NCI-H2196 (cell line): ENCODE results near the gene SERAC1.
A peak's percentile ranks its signal among the peaks of the same experiment; 100 is the strongest.
"Not testable (repeated sequence)": the region's sequence is repeated elsewhere in the genome, so short reads cannot be mapped to it uniquely, and the experiment has no call there.

ENCODE experiments used
- DNase-seq: peaks from one replicate; lab custom pipeline; 2025; ENCODE audit not compliant: unreplicated experiment; lab: John Stamatoyannopoulos, UW

The SERAC1 gene

DNA sequence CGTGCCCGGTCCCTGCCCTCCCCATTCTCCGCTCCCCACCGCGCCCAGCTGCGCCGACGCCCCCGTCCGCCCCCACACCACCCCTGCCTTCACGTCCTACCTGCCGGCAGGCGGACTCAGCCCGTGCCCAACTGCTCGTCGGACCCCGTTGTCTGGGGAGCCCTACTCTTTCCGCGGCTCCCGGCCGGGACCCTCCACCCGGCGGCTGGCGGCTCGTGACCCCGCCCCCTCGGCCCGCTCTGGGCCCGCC lies at the start of gene SERAC1:
TSS of gene SERAC1 (minus strand) at position 223 of the 250 bp plus-strand sequence. CDS start 9,899 bp downstream, outside the sequence.
- DNase-seq: no peak

DNA sequence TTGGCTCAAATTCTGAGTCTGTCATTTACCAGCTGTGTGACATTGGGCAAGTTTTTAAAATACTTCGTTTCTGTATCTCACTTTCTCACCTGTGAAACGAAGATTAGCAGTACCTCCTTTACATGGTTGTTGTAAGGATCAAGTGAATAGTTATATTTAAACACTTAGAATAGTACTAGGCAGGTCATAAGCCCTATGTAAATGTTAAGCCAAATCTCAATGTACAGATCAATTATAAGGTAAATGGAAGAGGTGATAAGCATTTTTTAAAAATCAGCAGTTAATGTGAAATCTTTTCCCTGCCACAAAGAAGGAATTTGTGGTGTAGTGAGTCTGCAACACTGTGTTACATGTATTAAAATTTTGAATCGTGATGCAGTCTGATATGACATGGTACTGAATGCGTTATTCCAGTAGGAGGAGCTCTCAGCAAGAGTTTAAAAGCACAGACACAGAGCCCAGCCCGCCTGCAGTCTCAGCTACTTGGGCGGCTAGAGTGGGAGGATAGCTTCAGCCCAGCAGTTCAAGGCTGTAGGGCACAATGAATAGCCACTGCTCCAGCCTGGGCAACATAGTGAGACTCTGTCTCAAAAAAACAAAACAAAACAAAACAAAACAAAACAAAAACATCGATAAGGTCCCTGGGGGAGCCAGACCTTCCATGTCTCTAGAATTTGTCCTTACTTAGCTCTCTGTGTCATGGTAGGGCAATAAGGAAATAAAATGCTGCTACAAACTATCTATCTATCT lies 46.0 kb upstream of the SERAC1 start:
- DNase-seq: peak; percentile 59

DNA sequence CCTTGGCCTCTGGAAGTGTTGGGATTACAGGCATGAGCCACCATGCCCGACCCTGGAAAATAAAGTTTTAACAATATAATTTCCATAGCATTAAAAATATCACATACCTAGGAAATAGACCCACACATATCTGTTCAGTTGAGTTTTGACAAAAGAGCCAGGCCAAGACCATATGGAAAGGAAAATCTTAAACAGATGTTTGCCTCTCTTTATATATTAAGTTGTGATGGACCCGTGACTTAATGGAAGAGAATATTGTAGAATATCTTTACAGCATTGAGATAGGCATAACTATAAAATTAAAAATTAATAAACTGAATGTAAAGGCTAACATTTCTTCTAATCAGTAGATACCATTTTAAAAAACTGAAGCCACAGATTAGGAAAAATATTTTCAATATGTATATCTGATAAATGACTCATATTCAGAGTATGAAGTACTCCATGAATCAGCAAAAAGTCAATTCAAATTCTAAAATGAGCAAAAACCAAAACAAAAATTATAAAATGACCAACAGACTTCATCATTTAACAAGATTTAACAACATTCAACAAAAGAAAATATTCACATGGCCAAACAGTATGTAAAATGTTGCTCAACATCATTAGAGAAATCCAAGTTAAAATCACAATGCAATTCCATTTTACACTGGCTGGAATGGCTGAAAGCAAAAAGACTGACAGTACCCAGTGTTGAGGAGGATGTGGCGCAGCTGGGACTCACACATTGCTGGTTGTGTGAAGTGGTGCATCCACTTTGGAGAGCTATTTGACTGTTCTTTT lies 43.4 kb upstream of the SERAC1 start:
- no peak for DNase-seq

DNA sequence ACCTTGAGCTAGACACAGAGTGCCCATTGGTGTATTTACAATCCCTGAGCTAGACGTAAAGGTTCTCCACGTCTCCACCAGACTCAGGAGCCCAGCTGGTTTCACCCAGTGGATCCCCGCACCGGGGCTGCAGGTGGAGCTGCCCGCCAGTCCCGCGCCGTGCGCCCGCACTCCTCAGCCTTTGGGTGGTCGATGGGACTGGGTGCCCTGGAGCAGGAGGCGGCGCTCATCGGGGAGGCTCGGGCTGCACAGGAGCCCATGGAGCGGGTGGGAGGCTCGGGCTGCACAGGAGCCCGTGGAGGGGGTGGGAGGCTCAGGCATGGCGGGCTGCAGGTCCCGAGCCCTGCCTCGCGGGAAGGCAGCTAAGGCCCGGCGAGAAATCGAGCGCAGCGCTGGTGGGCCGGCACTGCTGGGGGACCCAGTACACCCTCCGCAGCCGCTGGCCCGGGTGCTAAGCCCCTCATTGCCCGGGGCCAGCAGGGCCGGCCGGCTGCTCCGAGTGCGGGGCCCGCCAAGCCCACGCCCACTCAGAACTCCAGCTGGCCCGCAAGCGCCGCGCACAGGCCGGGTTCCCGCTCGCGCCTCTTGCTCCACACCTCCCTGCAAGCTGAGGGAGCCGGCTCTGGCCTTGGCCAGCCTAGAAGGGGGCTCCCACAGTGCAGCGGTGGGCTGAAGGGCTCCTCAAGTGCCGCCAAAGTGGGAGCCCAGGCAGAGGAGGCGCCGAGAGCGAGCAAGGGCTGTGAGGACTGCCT lies 41.7 kb upstream of the SERAC1 start:
- DNase-seq: not testable (repeated sequence)

DNA sequence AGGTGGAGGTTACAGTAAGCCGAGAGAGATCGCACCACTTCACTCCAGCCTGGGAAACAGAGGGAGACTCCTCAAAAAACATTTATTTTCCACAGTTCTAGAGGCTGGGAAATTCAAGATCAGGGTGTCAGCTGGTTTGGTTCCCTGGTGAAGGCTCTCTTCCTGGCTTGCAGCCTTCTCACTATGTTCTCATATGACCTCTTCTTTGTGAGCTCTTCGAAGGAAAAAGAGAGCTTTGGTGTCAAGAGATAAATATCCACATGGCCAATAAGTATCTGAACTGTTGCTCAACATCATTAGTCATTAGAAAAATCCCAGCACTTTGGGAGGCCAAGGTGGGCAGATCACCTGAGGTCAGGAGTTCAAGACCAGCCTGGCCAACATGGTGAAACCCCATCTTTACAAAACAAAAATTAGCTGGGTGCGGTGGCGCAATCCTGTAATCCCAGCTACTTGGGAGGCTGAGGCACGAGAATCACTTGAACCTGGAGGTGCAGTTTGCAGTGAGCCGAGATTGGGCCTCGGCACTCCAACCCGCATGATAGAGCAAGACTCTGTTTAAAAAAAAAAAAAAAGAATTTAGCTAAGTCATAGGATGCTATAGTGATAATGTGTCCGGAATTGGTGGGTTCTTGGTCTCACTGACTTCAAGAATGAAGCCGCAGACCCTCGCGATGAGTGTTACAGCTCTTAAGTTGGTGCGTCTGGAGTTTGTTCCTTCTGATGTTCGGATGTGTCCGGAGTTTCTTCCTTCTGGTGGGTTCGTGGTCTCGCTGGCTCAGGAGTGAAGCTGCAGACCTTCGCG lies 40.4 kb upstream of the SERAC1 start:
- not testable (repeated sequence) for DNase-seq

DNA sequence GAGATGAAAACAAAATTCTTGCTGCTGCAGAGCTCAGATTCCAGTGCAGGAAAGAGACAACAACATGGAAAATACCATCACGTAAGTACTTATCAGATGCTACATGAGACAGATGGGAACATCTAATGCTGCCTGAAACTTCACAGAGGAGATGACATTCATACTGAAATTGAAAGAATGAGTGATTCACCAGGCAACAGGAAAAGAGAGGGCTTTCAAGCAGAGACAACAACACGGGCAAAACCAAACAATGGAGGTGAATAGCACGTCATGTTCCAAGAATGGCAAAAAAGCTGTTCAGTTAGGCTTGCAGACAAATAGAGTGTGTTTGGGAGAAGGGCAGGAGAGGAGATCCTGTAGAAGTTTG lies 39.3 kb upstream of the SERAC1 start:
- DNase-seq: no peak

DNA sequence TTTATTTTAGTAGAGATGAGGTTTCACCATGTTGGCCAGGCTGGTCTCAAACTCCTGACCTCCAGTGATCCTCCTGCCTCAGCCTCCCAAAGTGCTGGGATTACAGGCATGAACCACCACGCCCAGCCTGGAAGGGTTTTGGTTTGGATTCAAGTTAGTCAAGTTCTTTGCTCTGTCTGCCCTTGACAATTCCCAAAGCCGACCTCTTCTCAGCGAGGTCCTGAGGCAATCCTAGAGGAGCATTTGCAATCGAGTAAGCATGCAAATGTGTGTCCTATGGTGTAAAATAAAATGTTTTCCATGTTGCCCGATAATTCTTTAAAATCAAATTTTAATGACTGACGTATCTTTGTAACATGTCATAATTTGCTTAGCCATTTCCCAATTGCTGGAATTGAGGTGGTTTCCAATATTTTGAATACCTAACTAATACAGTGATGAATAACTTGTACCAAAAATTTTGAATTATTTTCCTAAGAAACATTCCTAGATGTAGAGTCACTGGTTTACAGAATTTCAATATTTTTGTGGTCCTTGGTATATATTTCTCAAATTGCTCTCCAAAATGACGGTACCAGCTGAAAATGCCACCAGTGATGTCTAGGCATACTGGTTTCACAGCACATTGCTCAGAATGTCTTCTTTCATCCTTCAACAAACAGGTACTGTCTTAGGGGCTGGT lies 38.8 kb upstream of the SERAC1 start:
- DNase-seq: no peak

DNA sequence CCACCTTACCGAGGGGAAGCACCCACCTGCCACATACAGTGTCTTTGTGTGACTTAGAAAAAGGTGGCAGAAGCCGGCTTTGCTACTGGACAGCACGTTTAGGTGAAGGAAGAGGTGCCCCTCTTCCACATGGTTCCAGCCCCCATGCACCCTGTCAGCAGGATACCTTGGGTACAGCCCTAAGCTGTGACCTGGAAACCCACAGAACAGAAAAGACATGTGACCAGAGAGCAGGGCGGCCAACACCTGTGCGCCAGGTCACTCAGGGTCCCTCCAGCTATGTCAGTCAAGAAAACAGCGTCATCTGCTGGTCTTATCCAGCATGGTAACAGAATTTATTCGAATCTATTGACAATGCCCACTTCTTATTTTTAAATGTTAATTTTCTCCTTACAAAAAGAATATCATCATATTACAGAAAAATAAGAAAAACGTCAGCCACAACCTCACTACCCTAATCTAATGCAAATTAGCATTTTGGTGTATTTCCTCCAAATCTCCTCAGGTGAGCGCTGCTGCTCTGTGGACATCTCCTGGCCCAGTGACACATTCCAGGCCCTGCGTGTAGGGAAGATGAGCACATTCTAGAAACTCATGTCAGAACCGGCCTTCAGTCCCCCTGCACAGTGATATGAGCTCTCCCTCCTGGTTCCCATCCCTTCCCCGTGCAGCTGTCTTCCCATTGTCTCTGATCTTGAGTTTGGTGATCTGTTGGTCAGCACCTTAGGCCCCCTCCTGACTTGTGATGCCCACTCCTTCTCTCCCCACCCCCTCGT lies 37.3 kb upstream of the SERAC1 start:
- DNase-seq: no peak

DNA sequence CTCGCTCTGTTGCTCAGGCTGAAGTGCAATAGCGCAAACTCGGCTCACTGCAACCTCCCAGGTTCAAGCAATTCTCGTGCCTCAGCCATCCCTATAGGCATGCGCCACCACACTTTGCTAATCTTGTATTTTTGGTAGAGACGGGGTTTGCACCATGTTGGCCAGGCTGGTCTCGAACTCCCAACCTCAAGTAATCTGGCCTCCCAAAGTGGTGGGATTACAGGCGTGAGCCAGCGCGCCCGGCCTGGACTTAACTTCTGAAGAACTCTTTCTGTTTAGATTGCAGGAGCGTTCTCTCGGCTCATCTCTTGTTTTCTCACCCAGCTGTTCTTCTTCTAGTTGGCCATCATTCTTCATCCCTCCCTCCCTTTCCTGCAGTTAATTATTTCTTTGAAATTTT lies 30.4 kb upstream of the SERAC1 start:
- DNase-seq: no peak

DNA sequence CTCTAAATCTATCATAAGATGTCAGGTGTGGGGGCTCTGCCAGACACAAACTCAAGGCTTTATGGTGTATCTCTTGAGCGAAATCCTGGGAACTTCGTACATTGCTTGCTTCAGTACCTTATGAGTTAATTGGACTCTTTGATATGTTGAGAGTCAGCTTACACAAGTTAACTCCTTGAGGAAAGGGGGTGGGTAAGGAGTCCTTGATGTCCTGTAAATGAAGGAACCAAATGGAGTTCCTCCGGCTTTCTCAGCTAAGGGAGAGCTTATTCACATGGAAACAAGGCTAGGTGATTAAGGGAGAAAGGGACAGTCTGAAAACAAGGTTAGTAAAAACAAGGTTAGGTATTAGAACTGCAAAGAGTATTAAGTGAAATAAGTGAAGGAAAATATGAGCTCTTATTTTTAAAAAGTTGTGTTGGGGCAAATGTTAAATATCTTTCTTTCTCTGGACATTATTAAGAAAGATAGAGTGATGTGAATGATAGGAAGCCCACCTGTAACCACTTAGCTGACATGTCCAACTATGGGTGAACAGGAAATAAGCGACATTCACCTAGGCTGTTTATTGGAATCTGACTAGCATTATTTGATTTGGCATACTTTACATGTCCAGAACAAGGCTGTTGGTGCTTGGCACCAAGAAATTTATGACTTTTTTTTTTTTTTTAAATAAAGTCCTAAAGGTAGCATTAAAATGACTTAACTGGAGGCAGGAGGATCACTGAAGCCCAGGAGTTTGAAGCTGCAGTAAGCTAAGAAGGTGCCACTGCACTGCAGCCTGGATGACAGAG lies 26.6 kb upstream of the SERAC1 start:
- no peak for DNase-seq

DNA sequence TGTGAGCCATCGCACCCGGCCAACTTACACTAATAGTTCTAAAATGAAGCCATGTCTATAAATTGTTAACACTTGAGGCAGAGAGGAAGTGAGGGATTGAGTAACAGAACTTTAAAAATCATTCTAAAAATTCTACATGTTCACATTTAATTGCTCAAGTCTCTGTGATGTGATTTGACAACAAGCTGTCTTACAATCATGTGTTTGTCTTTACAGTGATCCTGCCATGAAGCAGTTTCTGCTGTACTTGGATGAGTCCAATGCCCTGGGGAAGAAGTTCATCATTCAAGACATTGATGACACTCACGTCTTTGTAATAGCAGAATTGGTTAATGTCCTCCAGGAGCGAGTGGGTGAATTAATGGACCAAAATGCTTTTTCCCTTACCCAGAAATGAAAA lies 23.7 kb upstream of the SERAC1 start:
- DNase-seq: no peak

DNA sequence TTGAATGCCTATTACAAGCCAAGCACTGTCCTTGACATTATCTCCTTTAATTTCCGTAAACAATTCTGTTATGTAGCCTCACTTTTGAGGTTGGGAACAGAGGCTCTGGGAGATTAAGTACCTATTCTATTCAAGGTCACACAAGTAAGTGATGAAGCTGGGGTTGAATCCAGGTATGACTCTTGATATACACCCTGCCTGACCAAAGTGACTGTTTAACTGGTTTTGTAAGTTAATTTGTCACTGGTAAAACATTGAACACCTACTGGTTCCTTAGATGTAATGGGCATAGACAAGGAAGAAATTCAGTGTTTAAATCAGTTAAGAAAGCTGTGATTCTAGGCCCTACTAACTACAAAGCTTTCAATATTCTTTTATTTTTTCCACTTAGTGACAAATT lies 23.0 kb upstream of the SERAC1 start:
- no peak for DNase-seq

DNA sequence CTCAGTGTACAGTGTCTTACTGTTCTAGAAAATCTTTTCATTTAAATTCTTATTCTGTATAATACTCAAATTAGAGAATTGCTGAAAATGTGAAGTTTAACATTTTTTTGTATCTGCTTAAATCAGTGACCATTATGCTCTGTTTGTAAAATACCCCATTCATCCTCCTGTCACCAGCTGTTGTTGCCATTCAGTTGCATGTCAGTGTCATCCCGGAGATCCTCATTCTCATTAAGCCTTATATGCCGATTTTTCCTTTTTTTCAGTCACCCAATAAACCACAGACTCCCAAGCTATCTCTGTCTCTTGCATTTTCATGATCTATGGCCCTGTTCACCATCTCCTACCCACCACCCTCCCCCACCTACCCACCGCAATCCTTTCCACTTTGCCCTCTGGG lies 20.5 kb upstream of the SERAC1 start:
- no peak for DNase-seq

DNA sequence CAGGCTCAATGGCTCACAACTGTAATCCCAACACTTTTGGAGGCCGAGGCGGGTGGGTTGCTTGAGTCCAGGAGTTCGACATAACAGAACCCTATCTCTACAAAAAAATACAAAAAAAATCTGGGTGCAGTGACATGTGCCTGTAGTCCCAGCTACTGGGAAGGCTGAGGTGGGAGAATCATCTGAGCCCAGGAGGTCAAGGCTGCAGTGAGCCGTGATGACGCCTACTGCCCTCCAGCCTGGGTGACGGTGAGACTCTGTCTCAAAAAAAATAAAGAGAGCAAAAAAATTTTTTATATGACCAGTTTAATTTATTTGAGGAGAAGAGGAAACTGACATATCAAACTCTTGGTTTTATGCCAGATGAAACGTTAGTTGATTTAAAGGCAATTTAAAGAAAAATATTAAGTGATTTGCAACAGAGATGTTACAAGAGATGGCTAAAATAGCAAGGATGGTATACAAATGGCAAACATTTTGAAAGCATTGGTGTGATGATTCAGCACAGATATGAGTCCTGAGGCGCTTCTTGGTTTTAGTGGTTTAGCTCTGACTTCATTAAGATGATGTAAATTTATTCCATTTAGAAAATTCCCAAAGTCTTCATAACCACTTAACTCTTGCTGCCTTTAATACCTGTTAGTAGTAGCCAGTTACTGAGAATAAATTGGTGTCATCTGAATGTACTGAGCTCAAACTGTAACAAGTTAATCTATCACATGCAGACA lies 17.8 kb upstream of the SERAC1 start:
- no peak for DNase-seq

DNA sequence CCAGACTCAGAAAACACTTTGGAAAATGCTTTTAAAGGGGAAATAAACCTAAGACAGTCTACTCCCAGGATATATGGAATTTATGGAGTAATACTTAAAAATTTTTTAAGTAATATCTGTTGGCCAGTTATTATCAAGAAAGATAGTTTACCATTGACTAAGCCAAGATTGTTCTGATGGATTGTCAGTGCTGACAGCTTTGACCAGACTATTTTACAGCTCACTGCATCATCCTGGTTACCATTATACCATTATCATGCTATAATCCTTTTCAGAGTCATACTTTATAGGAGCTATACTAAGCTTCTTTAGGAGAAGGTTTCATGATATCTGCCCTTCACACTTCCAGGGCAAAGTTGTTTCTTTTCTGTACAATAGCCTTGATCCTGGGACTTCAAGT lies 16.5 kb upstream of the SERAC1 start:
- DNase-seq: no peak

DNA sequence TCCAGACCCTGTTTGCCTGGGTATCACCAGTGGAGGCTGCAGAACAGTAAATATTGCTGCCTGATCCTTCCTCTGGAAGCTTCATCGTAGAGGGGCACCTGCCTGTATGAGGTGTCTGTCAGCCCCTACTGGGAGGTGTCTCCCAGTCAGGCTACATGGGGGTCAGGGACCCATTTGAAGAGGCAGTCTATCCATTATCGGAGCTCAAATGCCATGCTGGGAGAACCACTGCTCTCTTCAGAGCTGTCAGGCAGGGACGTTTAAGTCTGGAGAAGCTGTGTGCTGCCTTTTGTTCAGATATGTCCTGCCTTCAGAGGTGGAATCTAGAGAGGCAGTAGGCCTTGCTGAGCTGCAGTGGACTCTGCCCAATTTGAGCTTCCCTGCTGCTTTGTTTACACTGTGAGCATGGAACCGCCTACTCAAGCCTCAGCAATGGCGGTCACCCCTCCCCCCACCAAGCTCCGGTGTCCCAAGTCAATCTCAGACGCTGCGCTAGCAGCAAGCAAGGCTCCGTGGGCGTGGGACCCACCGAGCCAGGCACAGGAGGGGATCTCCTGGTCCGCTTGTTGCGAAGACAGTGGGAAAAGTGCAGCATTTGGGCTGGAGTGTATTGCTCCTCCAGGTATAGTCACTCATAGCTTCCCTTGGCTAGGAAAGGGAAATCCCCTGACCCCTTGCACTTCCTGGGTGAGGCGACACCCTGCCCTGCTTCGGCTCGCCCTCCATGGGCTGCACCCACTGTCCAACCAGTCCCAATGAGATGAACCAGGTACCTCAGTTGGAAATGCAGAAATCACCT lies 15.3 kb upstream of the SERAC1 start:
- not testable (repeated sequence) for DNase-seq

DNA sequence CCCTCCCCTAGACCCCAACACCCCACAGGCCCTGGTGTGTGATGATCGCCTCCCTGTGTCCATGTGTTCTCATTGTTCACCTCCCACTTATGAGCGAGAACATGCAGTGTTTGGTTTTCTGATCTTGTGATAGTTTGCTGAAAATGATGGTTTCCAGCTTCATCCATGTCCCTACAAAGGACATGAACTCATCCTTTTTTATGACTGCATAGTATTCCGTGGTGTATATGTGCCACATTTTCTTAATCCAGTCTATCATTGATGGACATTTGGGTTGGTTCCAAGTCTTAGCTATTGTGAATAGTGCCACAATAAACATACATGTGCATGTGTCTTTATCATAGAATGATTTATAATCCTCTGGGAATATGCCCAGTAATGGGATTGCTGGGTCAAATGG lies 9.7 kb upstream of the SERAC1 start:
- not testable (repeated sequence) for DNase-seq

DNA sequence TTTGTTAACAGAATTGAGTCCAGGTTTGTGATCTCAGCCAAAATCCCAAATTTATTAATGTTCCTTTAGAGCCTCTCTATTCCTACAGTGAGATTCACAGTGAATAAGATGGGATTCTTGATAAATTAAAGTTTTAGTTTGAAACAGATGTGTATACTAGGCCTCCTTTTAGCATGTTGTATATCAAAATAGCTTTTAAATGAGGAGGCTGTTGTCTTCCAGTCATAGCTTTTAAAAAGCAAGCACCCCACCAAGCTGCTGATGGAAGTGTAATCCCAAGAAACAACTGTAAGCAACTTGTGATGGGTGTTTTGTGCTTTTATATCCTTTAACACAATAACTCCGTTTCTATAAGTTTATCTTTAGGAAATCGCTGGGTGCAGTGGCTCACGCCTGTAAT lies 7.0 kb upstream of the SERAC1 start:
- DNase-seq: no peak
